Osteoblast (primary cell): ENCODE results near the gene TAF11L14. TPM values are rescaled to one million over a fixed set of nuclear protein-coding genes. Genes with fewer than 3 reads are reported as not detected.
"Not testable (repeated sequence)": the region's sequence is repeated elsewhere in the genome, so short reads cannot be mapped to it uniquely, and the experiment has no call there.

Experiments used
- DNase-seq: peaks from one replicate; pipeline ENCODE4 v3.0.0; 2011; ENCODE audit warnings: low spot score, mixed read lengths; ENCODE audit not compliant: insufficient read length; ENCODE audit errors: missing footprints
- H2AFZ ChIP-seq: 2 replicates; pipeline ENCODE4 v1.6.0; 2011; ENCODE audit warnings: mild to moderate bottlenecking, low read length
- H3K27ac ChIP-seq: 2 replicates; pipeline ENCODE4 v1.5.1; 2011; ENCODE audit warnings: mild to moderate bottlenecking, low read depth, low read length, moderate library complexity
- H3K27me3 ChIP-seq: 2 replicates; pipeline ENCODE4 v1.6.0; 2012; ENCODE audit warnings: mild to moderate bottlenecking, control low read depth, inconsistent platforms, low read length, moderate library complexity; ENCODE audit not compliant: insufficient read depth
- H3K36me3 ChIP-seq: 2 replicates; pipeline ENCODE4 v1.5.1; 2011; ENCODE audit warnings: mild to moderate bottlenecking, low read length, control low read depth, moderate library complexity; ENCODE audit not compliant: insufficient read depth
- H3K4me1 ChIP-seq: 2 replicates; pipeline ENCODE4 v1.5.1; 2011; ENCODE audit warnings: mild to moderate bottlenecking, low read length, control low read depth, moderate library complexity; ENCODE audit not compliant: insufficient read depth
- H3K4me2 ChIP-seq: 2 replicates; pipeline ENCODE4 v1.6.0; 2011; ENCODE audit warnings: mild to moderate bottlenecking, low read length; ENCODE audit not compliant: insufficient read depth
- H3K4me3 ChIP-seq: fragments of 200-600 bp; sonication (generic); 3 replicates; pipeline ENCODE4 v1.5.1; 2012; ENCODE audit warnings: mild to moderate bottlenecking, low read length, inconsistent platforms; ENCODE audit not compliant: insufficient read depth
- H3K79me2 ChIP-seq: 2 replicates; pipeline ENCODE4 v1.6.0; 2012; ENCODE audit warnings: mild to moderate bottlenecking, low read length, control low read depth, inconsistent platforms; ENCODE audit not compliant: insufficient read depth
- H3K9me3 ChIP-seq: 2 replicates; pipeline ENCODE4 v1.5.1; 2011; ENCODE audit warnings: low read depth, low read length, control low read depth
- H4K20me1 ChIP-seq: 2 replicates; pipeline ENCODE4 v1.6.0; 2012; ENCODE audit warnings: mild to moderate bottlenecking, low read length, control low read depth; ENCODE audit not compliant: insufficient read depth
- total RNA-seq: library from RNA; depleted of rRNA; stranded (reverse); fragments of >200 nt; gene quantifications from 2 replicates; pipeline ENCODE4 v1.2.3, GENCODE V29; 2012
- TF ChIP-seq, protein P1 (sequence below): IDR thresholded peaks from 2 replicates; pipeline ENCODE4 v1.5.1; 2011; ENCODE audit warnings: mild to moderate bottlenecking, low read depth, low read length, moderate library complexity; ENCODE audit errors: extremely low read depth

Gene TAF11L14
- total RNA-seq = not detected in 2 replicates

DNA sequence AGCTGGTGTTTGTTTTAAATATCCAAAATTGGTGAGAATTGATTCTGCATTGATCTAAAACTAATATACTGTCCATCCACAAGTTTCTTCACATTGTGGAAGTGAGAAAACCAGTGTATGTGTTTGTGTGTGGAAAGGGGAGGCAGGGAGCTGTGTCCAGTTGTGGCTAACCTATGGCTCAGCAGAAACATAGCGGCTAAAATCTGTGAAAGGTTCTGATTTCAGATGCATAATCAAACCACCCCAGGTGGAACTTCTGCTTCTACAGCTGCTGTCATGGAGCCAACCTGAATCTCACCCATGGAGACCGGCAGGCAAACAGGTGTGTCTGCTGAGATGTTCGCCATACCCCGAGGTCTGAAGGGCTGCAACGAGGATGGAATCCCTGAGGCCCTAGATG lies at the start of gene TAF11L14:
Gene TAF11L14 (plus strand): TSS at position 301 of the 400 bp plus-strand sequence.
- H3K27ac ChIP-seq = no peak within 1 kb of the TSS
- H3K4me1 ChIP-seq = no peaks in the 10 kb centered on the region
- H2AFZ ChIP-seq = no peak within 1 kb of the TSS
- H3K36me3 ChIP-seq = no peaks in the 10 kb centered on the region
- no peaks in the 10 kb centered on the region for H3K27me3 ChIP-seq
- H3K4me2 ChIP-seq = no peak within 1 kb of the TSS
- no peaks in the 10 kb centered on the region for H3K9me3 ChIP-seq
- no peak for DNase-seq
- no peak within 1 kb of the TSS for H3K4me3 ChIP-seq
- TF ChIP-seq, protein P1, sequence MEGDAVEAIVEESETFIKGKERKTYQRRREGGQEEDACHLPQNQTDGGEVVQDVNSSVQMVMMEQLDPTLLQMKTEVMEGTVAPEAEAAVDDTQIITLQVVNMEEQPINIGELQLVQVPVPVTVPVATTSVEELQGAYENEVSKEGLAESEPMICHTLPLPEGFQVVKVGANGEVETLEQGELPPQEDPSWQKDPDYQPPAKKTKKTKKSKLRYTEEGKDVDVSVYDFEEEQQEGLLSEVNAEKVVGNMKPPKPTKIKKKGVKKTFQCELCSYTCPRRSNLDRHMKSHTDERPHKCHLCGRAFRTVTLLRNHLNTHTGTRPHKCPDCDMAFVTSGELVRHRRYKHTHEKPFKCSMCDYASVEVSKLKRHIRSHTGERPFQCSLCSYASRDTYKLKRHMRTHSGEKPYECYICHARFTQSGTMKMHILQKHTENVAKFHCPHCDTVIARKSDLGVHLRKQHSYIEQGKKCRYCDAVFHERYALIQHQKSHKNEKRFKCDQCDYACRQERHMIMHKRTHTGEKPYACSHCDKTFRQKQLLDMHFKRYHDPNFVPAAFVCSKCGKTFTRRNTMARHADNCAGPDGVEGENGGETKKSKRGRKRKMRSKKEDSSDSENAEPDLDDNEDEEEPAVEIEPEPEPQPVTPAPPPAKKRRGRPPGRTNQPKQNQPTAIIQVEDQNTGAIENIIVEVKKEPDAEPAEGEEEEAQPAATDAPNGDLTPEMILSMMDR = no peak
- no peaks in the 10 kb centered on the region for H3K79me2 ChIP-seq
- no peaks in the 10 kb centered on the region for H4K20me1 ChIP-seq

DNA sequence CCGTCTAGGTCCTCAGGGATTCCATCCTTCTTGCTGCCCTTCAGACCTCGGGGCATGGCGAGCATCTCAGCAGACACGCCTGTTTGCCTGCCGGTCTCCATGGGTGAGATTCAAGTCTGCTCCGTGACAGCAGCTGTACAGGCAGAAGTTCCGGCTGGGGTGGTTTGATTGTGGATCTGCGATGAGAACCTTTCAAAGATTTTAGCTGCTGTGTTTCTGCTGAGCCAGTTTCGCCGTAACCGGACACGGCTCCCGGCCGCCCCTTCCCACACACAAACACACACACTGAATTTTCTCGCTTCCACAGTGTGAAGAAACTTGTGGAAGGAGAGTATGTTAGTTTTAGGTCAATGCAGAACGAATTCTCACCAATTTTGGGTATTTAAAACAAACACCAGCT lies 48.6 kb upstream of the TAF11L14 start, which contains the start of gene TAF11L7:
Gene TAF11L7 (minus strand): TSS at position 101 of the 400 bp plus-strand sequence.
- not testable (repeated sequence) for H3K4me2 ChIP-seq, DNase-seq, H3K27ac ChIP-seq, H3K27me3 ChIP-seq, H4K20me1 ChIP-seq, H3K4me1 ChIP-seq, H3K79me2 ChIP-seq, H2AFZ ChIP-seq, H3K9me3 ChIP-seq, H3K36me3 ChIP-seq, H3K4me3 ChIP-seq

DNA sequence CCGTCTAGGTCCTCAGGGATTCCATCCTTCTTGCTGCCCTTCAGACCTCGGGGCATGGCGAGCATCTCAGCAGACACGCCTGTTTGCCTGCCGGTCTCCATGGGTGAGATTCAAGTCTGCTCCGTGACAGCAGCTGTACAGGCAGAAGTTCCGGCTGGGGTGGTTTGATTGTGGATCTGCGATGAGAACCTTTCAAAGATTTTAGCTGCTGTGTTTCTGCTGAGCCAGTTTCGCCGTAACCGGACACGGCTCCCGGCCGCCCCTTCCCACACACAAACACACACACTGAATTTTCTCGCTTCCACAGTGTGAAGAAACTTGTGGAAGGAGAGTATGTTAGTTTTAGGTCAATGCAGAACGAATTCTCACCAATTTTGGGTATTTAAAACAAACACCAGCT lies 43.4 kb upstream of the TAF11L14 start, which contains the start of gene TAF11L8:
Gene TAF11L8 (minus strand): TSS at position 101 of the 400 bp plus-strand sequence.
- H4K20me1 ChIP-seq, DNase-seq, H3K79me2 ChIP-seq, H3K4me1 ChIP-seq, H3K36me3 ChIP-seq, H3K27me3 ChIP-seq, H2AFZ ChIP-seq, H3K9me3 ChIP-seq, H3K4me2 ChIP-seq, H3K4me3 ChIP-seq, H3K27ac ChIP-seq: not testable (repeated sequence)

DNA sequence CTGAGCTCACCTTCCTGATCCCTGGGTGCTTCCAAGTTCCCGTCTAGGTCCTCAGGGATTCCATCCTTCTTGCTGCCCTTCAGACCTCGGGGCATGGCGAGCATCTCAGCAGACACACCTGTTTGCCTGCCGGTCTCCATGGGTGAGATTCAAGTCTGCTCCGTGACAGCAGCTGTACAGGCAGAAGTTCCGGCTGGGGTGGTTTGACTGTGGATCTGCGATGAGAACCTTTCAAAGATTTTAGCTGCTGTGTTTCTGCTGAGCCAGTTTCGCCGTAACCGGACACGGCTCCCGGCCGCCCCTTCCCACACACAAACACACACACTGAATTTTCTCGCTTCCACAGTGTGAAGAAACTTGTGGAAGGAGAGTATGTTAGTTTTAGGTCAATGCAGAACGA lies 40.0 kb upstream of the TAF11L14 start, which contains the start of gene TAF11L9:
Gene TAF11L9 (minus strand): TSS at position 140 of the 400 bp plus-strand sequence.
- H3K27me3 ChIP-seq, H3K4me3 ChIP-seq, H4K20me1 ChIP-seq, H3K36me3 ChIP-seq, H3K27ac ChIP-seq, H3K4me2 ChIP-seq, H3K9me3 ChIP-seq, H3K79me2 ChIP-seq, H2AFZ ChIP-seq, H3K4me1 ChIP-seq, DNase-seq: not testable (repeated sequence)

DNA sequence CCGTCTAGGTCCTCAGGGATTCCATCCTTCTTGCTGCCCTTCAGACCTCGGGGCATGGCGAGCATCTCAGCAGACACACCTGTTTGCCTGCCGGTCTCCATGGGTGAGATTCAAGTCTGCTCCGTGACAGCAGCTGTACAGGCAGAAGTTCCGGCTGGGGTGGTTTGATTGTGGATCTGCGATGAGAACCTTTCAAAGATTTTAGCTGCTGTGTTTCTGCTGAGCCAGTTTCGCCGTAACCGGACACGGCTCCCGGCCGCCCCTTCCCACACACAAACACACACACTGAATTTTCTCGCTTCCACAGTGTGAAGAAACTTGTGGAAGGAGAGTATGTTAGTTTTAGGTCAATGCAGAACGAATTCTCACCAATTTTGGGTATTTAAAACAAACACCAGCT lies 36.5 kb upstream of the TAF11L14 start, which contains the start of gene TAF11L10:
Gene TAF11L10 (minus strand): TSS at position 101 of the 400 bp plus-strand sequence.
- H3K4me2 ChIP-seq, H3K9me3 ChIP-seq, H4K20me1 ChIP-seq, H3K27me3 ChIP-seq, H3K36me3 ChIP-seq, H3K4me1 ChIP-seq, H2AFZ ChIP-seq, H3K79me2 ChIP-seq, H3K4me3 ChIP-seq, H3K27ac ChIP-seq, DNase-seq: not testable (repeated sequence)

DNA sequence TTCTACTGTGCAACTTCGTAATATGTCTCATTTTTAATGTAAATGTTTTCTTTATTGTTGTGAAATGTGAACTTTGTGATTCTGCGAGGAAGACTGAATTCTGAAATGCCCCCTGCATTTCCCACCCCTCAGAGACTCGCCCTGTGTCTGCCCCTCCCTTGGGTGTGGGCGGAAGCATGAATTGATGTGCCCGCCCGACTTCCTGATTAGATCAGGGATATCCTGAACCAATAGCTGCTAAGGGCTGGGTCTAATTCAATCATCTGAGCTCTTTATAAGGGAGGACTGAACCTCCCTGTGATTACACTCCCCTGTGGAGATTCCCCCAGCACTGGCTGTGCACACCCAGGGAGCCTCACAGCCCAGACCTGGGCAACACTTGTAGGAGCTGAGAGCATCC lies 30.4 kb upstream of the TAF11L14 start, which contains the start of gene TAF11L11:
Gene TAF11L11 (plus strand): TSS at position 304 of the 400 bp plus-strand sequence.
- H3K4me2 ChIP-seq, H2AFZ ChIP-seq, H3K36me3 ChIP-seq, H4K20me1 ChIP-seq, H3K4me3 ChIP-seq, H3K27me3 ChIP-seq, H3K9me3 ChIP-seq, H3K4me1 ChIP-seq, H3K79me2 ChIP-seq, H3K27ac ChIP-seq: not testable (repeated sequence)
- DNase-seq = peak; percentile 43
